Ovary (tissue), 9 donors: ENCODE data around the gene TMEM100. TPM values are rescaled to one million over a fixed set of nuclear protein-coding genes. Genes with fewer than 3 reads are reported as not detected.

ENCODE experiments used
- DNase-seq, 5 donors: peaks; one replicate each; pipeline ENCODE4 v3.0.0-alpha.2; 2019 to 2020
- H3K27ac ChIP-seq, 2 donors: fragments of 200-600 bp; one replicate each; pipeline versions ENCODE4 v1.5.1 to v1.8.0; 2019 to 2022
- H3K27me3 ChIP-seq: fragments of 200-600 bp; one replicate; pipeline ENCODE4 v1.8.0; 2022
- H3K36me3 ChIP-seq: fragments of 200-600 bp; sonication (generic); one replicate; pipeline ENCODE4 v1.5.1; 2019
- H3K4me1 ChIP-seq: one replicate; pipeline ENCODE4 v1.8.1; 2013; ENCODE audit warnings: mild to moderate bottlenecking, moderate library complexity; ENCODE audit not compliant: insufficient read depth
- H3K4me3 ChIP-seq: fragments of 200-600 bp; sonication (generic); one replicate; pipeline ENCODE4 v1.5.1; 2017
- H3K9me3 ChIP-seq, 2 donors: fragments of 200-600 bp in 1 of 2; sonication (generic) in 1 of 2; one replicate each; pipeline versions ENCODE4 v1.5.1 to v1.8.1; 2013 to 2019; ENCODE audit warnings: mild to moderate bottlenecking in 1 of 2, moderate library complexity in 1 of 2
- EP300 ChIP-seq: sonication (generic); formaldehyde crosslinking; IDR thresholded peaks from one replicate; pipeline ENCODE4 v1.6.1; 2017; ENCODE audit warnings: antibody characterized with exemption
- POLR2A ChIP-seq: fragments of 450-650 bp; IDR thresholded peaks from one replicate; pipeline ENCODE4 v1.6.1; 2017; ENCODE audit warnings: antibody characterized with exemption, mild to moderate bottlenecking, moderate library complexity
- WGBS, 3 donors: extraction: QIAGEN DNeasy Blood & Tissue Kit in 1 of 3; methylation state at CpG; one replicate each; pipeline versions ENCODE4 v1.1.5 to v1.1.7; 2013 to 2017; 5-methylcytosine and 5-hydroxymethylcytosine counted together
- intact Hi-C, 4 donors: fragments of 100-400 bp; cut with DNase I; formaldehyde crosslinking; loops; one replicate each; pipeline versions ENCODE4 v1.11.0 to v1.15.1; 2022 to 2023
- polyA plus RNA-seq, 2 donors: library from polyadenylated mRNA; stranded (reverse); fragments of 200-250 nt in 1 of 2; fragments of 350-450 nt in 1 of 2; fragmentation: Illumina TruSeq in 1 of 2; extraction: RNeasy Lipid Tissue Mini Kit (QIAGEN cat#74804) in 1 of 2; gene quantifications; one replicate each; pipeline ENCODE4 v1.2.3, GENCODE V29; 2013 to 2014
- total RNA-seq, 7 donors: library from RNA; depleted of rRNA in 2 of 7; stranded (reverse); fragments of >200 nt in 2 of 7; fragmentation: NEBNext Ultra II Directional in 3 of 7; extraction: Animal tissue kit (Norgen Biotek cat#: 25700) in 3 of 7; gene quantifications; one replicate each; pipeline versions ENCODE4 v1.1.0 to v1.2.4, GENCODE V29; 2016 to 2023
- TF ChIP-seq, protein P1 (sequence below), 3 donors: fragments of 450-650 bp in 2 of 3; fragments of 200-600 bp in 1 of 3; IDR thresholded peaks; one replicate each; pipeline versions ENCODE4 v1.5.1 to v1.8.0; 2016 to 2022; ENCODE audit warnings: antibody characterized with exemption in 3 of 3, mild to moderate bottlenecking in 1 of 3
- donor health status: DM: no; HTN: no; CAD: no; lungs with moderate emphysema.
- donor health status: DM: no; HTN: no; CAD: no.
- donor health status: Bipolar disorder and iron deficiency.
- donor health status: DM: yes; HTN: yes; CAD: no.
- donor health status: DM: no; HTN: no; CAD: no.
- donor health status: DM: yes; HTN: yes; CAD: no.

The TMEM100 gene
- total and polyA plus RNA-seq, 9 donors, result 9.0 to 88.2 (median 17.8) TPM

DNA sequence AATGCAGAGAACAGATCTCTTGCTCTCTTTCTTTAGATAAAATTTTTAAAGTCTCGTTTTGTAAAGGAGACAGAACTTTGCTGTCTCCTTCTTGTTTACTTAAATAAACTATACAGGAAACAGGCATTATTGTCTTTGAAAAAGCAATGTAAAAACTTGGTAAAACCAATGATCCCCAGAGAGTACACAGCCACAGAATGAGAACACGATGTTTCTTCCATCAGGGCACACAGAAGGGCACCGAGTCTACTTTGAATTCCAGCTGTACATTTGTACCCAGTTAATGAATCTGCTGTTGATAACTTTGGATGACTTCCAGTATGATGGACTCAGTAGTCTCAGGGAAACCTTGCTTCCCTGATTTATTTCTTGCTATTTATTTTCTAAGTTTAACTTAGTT lies 8.1 kb upstream of the TMEM100 start:
- Histone ChIP-seq H3K4me1 (peaks cover 6% of the 10 kb centered on the region), H3K4me3 (no peak overlapping the region), H3K9me3 (no peaks in the 10 kb centered on the region), H3K27me3 (no peaks in the 10 kb centered on the region), H3K27ac (peak overlapping the region in 1 of 2 donors; percentile 39), H3K36me3 (no peaks in the 10 kb centered on the region)
- WGBS, 3 donors, result 6 to 14% (median 10%) methylated on average over 3 of the region's 3 CpGs
- DNase-seq, result no peak
- intact Hi-C loops, result no loop called here
- TF ChIP-seq POLR2A (no peak), EP300 (no peak)
- TF ChIP-seq, protein P1, sequence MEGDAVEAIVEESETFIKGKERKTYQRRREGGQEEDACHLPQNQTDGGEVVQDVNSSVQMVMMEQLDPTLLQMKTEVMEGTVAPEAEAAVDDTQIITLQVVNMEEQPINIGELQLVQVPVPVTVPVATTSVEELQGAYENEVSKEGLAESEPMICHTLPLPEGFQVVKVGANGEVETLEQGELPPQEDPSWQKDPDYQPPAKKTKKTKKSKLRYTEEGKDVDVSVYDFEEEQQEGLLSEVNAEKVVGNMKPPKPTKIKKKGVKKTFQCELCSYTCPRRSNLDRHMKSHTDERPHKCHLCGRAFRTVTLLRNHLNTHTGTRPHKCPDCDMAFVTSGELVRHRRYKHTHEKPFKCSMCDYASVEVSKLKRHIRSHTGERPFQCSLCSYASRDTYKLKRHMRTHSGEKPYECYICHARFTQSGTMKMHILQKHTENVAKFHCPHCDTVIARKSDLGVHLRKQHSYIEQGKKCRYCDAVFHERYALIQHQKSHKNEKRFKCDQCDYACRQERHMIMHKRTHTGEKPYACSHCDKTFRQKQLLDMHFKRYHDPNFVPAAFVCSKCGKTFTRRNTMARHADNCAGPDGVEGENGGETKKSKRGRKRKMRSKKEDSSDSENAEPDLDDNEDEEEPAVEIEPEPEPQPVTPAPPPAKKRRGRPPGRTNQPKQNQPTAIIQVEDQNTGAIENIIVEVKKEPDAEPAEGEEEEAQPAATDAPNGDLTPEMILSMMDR (IDR thresholded peaks at IDR 0.05), result no peak

DNA sequence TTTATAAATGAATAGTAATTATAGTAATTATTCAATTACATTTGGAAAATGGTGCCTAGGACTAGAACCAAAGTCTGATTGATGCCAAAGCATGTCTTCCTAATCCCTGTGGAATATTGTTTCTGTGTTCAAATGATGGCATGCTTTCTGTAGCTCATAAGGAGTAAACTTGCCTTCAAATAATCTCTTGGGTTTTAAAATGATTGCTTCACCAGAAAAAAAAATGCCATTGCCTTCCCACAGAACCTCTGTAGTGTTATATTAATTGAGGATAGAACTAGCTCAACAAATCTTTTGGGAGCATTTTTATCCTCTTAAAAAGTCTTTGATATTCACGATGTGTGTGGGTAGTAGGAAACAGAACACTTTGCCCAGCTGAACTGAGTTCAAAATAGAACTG lies 7.7 kb upstream of the TMEM100 start:
- WGBS, 3 donors, result 1 to 7% (median 3%) methylated on average over 1 of the region's 1 CpG
- intact Hi-C loops, result no loop called here

DNA sequence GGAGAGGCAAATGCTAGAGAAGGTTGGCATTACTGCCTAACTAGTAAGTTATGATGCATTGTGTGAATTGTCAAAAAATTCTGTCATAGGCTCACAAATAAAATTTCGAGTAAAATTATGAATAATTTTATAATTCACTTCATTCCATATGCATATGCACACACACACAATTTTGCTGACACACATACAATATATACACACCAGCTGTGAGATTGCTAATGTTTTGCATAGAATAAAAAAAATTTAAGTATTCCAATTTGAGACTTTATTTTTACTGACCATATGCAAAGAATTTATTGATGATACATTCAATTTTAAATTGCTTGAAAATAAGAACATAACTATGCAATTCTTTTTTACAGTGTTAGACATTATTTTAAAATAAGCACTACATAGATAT lies 6.8 kb upstream of the TMEM100 start:
- Histone ChIP-seq H3K4me3 (no peak overlapping the region), H3K27ac (no peak overlapping the region), H3K27me3 (no peaks in the 10 kb centered on the region), H3K36me3 (no peaks in the 10 kb centered on the region), H3K4me1 (peaks cover 6% of the 10 kb centered on the region), H3K9me3 (no peaks in the 10 kb centered on the region)
- 62 to 90% (median 88%) methylated on average over 1 of the region's 1 CpG for WGBS, 3 donors
- TF ChIP-seq POLR2A, result no peak
- TF ChIP-seq EP300, result no peak
- TF ChIP-seq, protein P1 (IDR thresholded peaks at IDR 0.05), result no peak
- DNase-seq, result no peak
- intact Hi-C loops, result no loop called here

More for the DNA sequence above, 7.7 kb upstream of the TMEM100 start:
- H3K4me3 ChIP-seq, result no peak overlapping the region
- peak overlapping the region in 1 of 2 donors; percentile 39 for H3K27ac ChIP-seq
- no peak for DNase-seq
- no peaks in the 10 kb centered on the region for H3K27me3 ChIP-seq
- no peaks in the 10 kb centered on the region for H3K9me3 ChIP-seq
- H3K36me3 ChIP-seq, result no peaks in the 10 kb centered on the region
- peaks cover 6% of the 10 kb centered on the region for H3K4me1 ChIP-seq
- TF ChIP-seq EP300 (no peak), POLR2A (no peak)
- TF ChIP-seq, protein P1 (IDR thresholded peaks at IDR 0.05), result no peak

DNA sequence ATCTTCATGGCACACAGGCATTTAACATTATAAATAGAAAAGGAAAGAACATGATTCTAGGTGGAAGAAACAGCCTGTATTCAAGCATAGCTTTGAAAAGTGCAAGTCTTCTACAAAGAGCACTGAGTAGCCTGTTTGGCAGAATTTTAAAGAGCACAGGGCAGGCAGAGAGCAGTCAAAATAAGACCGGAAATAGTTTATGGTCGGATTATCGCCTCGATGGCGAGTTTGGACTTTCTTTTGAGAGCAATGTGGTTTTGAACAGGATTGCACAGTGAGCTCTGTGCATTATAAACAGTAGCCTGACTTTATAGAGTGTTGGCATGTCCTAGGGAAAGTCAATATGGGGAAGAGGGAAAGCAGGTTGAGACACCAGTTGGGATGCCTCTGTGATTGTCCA lies 6.2 kb upstream of the TMEM100 start:
- Histone ChIP-seq H3K27ac (no peak overlapping the region), H3K27me3 (no peaks in the 10 kb centered on the region), H3K9me3 (no peaks in the 10 kb centered on the region), H3K36me3 (no peaks in the 10 kb centered on the region), H3K4me1 (peaks cover 6% of the 10 kb centered on the region), H3K4me3 (no peak overlapping the region)
- no peak for DNase-seq
- WGBS, 3 donors, result 22 to 36% (median 23%) methylated on average over 5 of the region's 5 CpGs
- TF ChIP-seq, protein P1 (IDR thresholded peaks at IDR 0.05), result no peak
- TF ChIP-seq EP300, result no peak
- TF ChIP-seq POLR2A, result no peak
- intact Hi-C loops, result no loop called here
